Measurements from ENCODE around the gene COA8. TPM values are rescaled to one million over a fixed set of nuclear protein-coding genes. Genes with fewer than 3 reads are reported as not detected.
A peak's percentile ranks its signal among the peaks of the same experiment; 100 is the strongest.

The COA8 gene
- total and polyA plus RNA-seq, 4 donors, result 30.6 to 59.8 (median 39.5) TPM

DNA sequence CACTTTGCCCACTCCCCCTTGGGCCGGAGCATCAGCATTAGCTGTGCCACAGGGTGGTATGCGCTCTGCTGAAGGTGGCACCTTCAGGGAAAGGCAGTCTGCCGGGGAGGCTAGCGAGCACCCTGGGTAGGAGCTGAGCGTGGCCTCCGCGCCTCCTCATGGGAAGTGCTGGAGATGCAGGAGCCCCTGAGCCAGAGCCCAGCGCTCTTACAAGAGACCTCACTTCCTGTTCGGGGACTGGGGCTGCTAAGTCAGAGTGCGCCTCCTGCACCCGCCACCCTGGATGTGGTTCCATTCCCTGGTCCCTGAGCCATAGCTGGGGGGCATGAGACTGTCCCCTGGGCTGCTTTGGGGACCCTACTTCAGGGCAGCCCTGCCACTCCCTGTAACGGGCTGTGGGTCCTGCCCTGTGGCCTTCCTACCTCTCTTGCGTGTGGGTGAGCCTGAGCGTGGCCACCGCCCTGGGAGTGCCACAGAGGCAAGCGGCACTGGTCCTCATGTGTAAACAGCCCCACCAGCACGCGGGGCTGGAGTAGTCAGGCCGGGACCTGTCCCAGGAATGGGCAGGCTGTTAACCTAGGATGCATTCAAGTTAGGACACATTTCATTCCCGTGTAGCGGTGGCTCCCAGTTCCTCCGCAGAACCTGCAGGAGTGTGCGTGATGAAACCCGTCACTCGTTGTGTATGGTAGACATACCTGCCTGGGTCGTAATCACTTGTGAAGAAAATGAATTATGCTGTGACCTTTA lies 19.4 kb downstream of the COA8 start:
- Histone ChIP-seq H3K4me1 (ENCODE audit: control insufficient read depth in 5 of 5, insufficient read depth in 5 of 5, low read length in 5 of 5) (peaks cover 0 to 4% (median 0%) of the 10 kb centered on the region in 5 donors), H3K9ac (ENCODE audit: insufficient read depth in 1 of 2, low read length in 2 of 2) (no peak overlapping the region), H3K36me3 (ENCODE audit: control insufficient read depth in 4 of 4, insufficient read depth in 4 of 4, low read length in 4 of 4) (peaks cover 6 to 17% (median 10%) of the 10 kb centered on the region in 4 donors), H3K9me3 (ENCODE audit: control insufficient read depth in 4 of 4, insufficient read depth in 3 of 4, low read length in 3 of 4) (no peaks in the 10 kb centered on the region), H3K27ac (ENCODE audit: low read depth in 1 of 2, low read length in 1 of 2) (no peak overlapping the region), H3K4me3 (no peak overlapping the region), H3K27me3 (ENCODE audit: control insufficient read depth in 3 of 3, insufficient read depth in 3 of 3, low read length in 2 of 3) (no peaks in the 10 kb centered on the region)
- TF ChIP-seq, protein P1, sequence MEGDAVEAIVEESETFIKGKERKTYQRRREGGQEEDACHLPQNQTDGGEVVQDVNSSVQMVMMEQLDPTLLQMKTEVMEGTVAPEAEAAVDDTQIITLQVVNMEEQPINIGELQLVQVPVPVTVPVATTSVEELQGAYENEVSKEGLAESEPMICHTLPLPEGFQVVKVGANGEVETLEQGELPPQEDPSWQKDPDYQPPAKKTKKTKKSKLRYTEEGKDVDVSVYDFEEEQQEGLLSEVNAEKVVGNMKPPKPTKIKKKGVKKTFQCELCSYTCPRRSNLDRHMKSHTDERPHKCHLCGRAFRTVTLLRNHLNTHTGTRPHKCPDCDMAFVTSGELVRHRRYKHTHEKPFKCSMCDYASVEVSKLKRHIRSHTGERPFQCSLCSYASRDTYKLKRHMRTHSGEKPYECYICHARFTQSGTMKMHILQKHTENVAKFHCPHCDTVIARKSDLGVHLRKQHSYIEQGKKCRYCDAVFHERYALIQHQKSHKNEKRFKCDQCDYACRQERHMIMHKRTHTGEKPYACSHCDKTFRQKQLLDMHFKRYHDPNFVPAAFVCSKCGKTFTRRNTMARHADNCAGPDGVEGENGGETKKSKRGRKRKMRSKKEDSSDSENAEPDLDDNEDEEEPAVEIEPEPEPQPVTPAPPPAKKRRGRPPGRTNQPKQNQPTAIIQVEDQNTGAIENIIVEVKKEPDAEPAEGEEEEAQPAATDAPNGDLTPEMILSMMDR (IDR thresholded peaks at IDR 0.05; ENCODE audit: control extremely low read depth, extremely low read depth), result no peak
- DNase-seq (no peak), ATAC-seq (ENCODE audit: insufficient read depth, low FRiP score) (no peak)
- WGBS, 2 donors, result 89 to 96% methylated on average over 26 of the region's 26 CpGs

DNA sequence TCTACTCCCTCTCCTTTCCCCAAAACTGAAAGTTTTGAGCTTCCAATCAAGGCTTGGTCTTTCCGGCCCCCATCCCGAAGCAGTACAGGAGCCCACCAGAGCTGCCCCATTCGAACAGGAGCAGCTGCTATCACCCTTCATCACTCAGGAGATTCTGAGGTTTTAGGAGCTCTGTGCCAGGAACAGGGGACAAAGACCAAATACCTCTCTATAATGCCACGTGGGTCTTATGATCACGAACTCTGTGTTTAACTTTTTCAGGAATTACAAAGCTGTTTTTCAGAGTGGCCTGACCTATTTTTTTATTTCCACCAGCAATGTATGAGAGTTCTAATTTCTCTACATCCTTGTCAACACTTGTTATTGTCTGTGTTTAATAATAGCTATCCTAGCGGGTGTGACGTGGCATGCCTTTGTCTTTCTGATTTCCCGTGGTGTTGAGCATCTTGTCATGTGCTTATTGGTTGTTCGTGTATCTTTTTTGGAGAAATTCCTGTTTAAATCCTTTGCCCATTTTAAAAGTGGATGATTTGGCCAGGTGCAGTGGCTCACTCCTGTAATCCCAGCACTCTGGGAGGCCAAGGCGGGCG lies 21.7 kb downstream of the COA8 start:
- peaks cover 0 to 13% (median 10%) of the 10 kb centered on the region in 4 donors for H3K36me3 ChIP-seq (ENCODE audit: control insufficient read depth in 4 of 4, insufficient read depth in 4 of 4, low read length in 4 of 4)
- TF ChIP-seq, protein P1 (IDR thresholded peaks at IDR 0.05; ENCODE audit: control extremely low read depth, extremely low read depth), result no peak
- no peaks in the 10 kb centered on the region for H3K4me1 ChIP-seq (ENCODE audit: control insufficient read depth in 5 of 5, insufficient read depth in 5 of 5, low read length in 5 of 5)
- no peak overlapping the region for H3K4me3 ChIP-seq
- no peaks in the 10 kb centered on the region for H3K27me3 ChIP-seq (ENCODE audit: control insufficient read depth in 3 of 3, insufficient read depth in 3 of 3, low read length in 2 of 3)
- no peaks in the 10 kb centered on the region for H3K9me3 ChIP-seq (ENCODE audit: control insufficient read depth in 4 of 4, insufficient read depth in 3 of 4, low read length in 3 of 4)
- H3K9ac ChIP-seq (ENCODE audit: insufficient read depth in 1 of 2, low read length in 2 of 2), result no peak overlapping the region
- ATAC-seq (ENCODE audit: insufficient read depth, low FRiP score) (no peak), DNase-seq (no peak)
- WGBS, 2 donors, result 86 to 87% methylated on average over 11 of the region's 11 CpGs
- H3K27ac ChIP-seq (ENCODE audit: low read depth in 1 of 2, low read length in 1 of 2), result no peak overlapping the region

DNA sequence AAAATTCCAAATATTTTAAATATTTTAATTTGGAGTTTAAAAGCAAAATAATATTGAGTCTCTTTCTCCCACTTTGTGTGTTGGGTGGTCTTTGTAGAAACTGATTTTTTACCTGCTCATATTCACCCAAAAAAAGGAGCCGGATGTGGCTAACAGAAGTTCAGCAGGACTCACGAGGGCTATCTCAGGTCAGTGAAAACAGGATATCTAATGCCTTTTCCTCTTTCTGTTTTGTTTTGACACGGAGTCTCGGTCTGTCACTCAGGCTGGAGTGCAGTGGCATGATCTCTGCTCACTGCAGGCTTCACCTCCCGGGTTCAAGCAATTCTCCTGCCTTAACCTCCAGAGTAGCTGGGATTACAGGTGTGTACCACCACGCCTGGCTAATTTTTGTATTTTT lies 30.8 kb downstream of the COA8 start:
- Histone ChIP-seq H3K27me3 (ENCODE audit: control insufficient read depth in 3 of 3, insufficient read depth in 3 of 3, low read length in 2 of 3) (no peaks in the 10 kb centered on the region), H3K9me3 (ENCODE audit: control insufficient read depth in 4 of 4, insufficient read depth in 3 of 4, low read length in 3 of 4) (no peaks in the 10 kb centered on the region), H3K4me3 (no peak overlapping the region), H3K27ac (ENCODE audit: low read depth in 1 of 2, low read length in 1 of 2) (peak overlapping the region in 1 of 2 donors; percentile 5), H3K36me3 (ENCODE audit: control insufficient read depth in 4 of 4, insufficient read depth in 4 of 4, low read length in 4 of 4) (peaks cover 0 to 13% (median 5%) of the 10 kb centered on the region in 4 donors), H3K9ac (ENCODE audit: insufficient read depth in 1 of 2, low read length in 2 of 2) (no peak overlapping the region), H3K4me1 (ENCODE audit: control insufficient read depth in 5 of 5, insufficient read depth in 5 of 5, low read length in 5 of 5) (peaks cover 0 to 7% (median 4%) of the 10 kb centered on the region in 5 donors)
- 62% methylated on average over 6 of the region's 6 CpGs for WGBS, 2 donors
- ATAC-seq (ENCODE audit: insufficient read depth, low FRiP score) (no peak), DNase-seq (no peak)
- TF ChIP-seq, protein P1 (IDR thresholded peaks at IDR 0.05; ENCODE audit: control extremely low read depth, extremely low read depth), result no peak

Measured in lung (tissue), 12 donors.